ENCODE data around the gene CCDC12.

CCDC12 gene

DNA sequence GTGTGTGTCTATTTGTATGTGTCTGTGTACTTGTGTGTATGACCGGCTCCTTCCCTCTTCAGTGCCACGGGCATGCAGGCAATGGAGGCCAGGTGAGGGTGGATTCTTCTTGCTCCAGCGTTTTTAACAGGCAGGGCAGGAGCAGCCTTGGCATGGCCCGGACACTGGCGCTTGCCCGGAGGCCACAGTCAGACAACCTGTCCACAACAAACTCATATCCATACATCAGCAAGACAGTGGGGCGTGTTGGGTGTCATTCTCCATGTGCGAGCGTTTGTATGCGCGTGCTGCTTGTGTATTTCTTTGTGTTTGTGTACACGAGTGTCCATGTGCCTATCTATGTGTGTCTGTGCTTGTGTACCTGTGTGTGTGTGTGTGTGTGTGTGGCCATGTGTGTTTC lies 69.3 kb downstream of the CCDC12 start:
- Histone ChIP-seq H3K9ac (ENCODE audit: insufficient read length, low read depth) (no peak overlapping the region), H3K9me3 (ENCODE audit: insufficient read depth, low read length) (no peaks in the 10 kb centered on the region), H3K27me3 (ENCODE audit: insufficient read depth, insufficient read length) (no peaks in the 10 kb centered on the region), H3K36me3 (ENCODE audit: insufficient read depth, insufficient read length, low read length) (no peaks in the 10 kb centered on the region), H3K4me1 (ENCODE audit: insufficient read depth, insufficient read length) (peaks cover 22% of the 10 kb centered on the region), H3K4me3 (ENCODE audit: insufficient read length, low read depth) (no peak overlapping the region)
- no peak for TF ChIP-seq SUZ12 (IDR thresholded peaks at IDR 0.05; ENCODE audit: extremely low read depth, insufficient read depth, insufficient read length)
- no peak for TF ChIP-seq YY1 (IDR thresholded peaks at IDR 0.05; ENCODE audit: insufficient read depth, insufficient read length)
- no peak for TF ChIP-seq ZNF274 (IDR thresholded peaks at IDR 0.05; ENCODE audit: low read depth, low read length)
- no peak for DNase-seq (ENCODE audit: low read depth, low spot score)

GRCh38 chr3:46906471-46907058 lies 70.0 kb downstream of the CCDC12 start:
- no peak overlapping the region for H3K4me3 ChIP-seq (ENCODE audit: insufficient read length, low read depth)
- H3K27me3 ChIP-seq (ENCODE audit: insufficient read depth, insufficient read length): no peaks in the 10 kb centered on the region
- no peaks in the 10 kb centered on the region for H3K9me3 ChIP-seq (ENCODE audit: insufficient read depth, low read length)
- peaks cover 22% of the 10 kb centered on the region for H3K4me1 ChIP-seq (ENCODE audit: insufficient read depth, insufficient read length)
- no peak overlapping the region for H3K9ac ChIP-seq (ENCODE audit: insufficient read length, low read depth)
- TF ChIP-seq YY1 (IDR thresholded peaks at IDR 0.05; ENCODE audit: insufficient read depth, insufficient read length): no peak
- H3K36me3 ChIP-seq (ENCODE audit: insufficient read depth, insufficient read length, low read length): peaks cover 5% of the 10 kb centered on the region
- no peak for DNase-seq (ENCODE audit: low read depth, low spot score)

GRCh38 chr3:46905661-46906451 lies 70.7 kb downstream of the CCDC12 start:
- Histone ChIP-seq H3K9ac (ENCODE audit: insufficient read length, low read depth) (no peak overlapping the region), H3K4me3 (ENCODE audit: insufficient read length, low read depth) (no peak overlapping the region), H3K27me3 (ENCODE audit: insufficient read depth, insufficient read length) (no peaks in the 10 kb centered on the region)

DNA sequence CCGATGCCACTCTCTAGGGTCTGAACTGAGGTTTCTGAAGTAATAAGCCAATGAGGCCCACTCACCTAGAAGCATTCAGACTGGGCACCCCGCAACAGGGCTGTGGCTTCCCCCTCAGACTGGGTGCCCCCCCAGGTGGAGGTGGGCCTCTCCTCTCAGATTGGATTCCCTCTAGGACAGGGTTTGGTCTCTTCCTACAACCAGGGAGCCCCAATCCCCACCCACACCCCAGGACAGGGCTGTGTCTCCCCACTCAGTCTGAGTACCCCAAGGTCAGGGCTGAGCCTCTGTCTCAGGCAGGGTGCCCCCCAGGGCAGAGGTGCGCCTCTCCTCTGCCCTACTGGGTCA lies 71.4 kb downstream of the CCDC12 start:
- H3K9ac ChIP-seq (ENCODE audit: insufficient read length, low read depth): no peak overlapping the region
- no peak for TF ChIP-seq SUZ12 (IDR thresholded peaks at IDR 0.05; ENCODE audit: extremely low read depth, insufficient read depth, insufficient read length)
- no peak for TF ChIP-seq ZNF274 (IDR thresholded peaks at IDR 0.05; ENCODE audit: low read depth, low read length)
- TF ChIP-seq YY1 (IDR thresholded peaks at IDR 0.05; ENCODE audit: insufficient read depth, insufficient read length): no peak
- H3K36me3 ChIP-seq (ENCODE audit: insufficient read depth, insufficient read length, low read length): peaks cover 5% of the 10 kb centered on the region
- DNase-seq (ENCODE audit: low read depth, low spot score): no peak
- H3K9me3 ChIP-seq (ENCODE audit: insufficient read depth, low read length): no peaks in the 10 kb centered on the region
- peaks cover 22% of the 10 kb centered on the region for H3K4me1 ChIP-seq (ENCODE audit: insufficient read depth, insufficient read length)
- H3K27me3 ChIP-seq (ENCODE audit: insufficient read depth, insufficient read length): no peaks in the 10 kb centered on the region
- H3K4me3 ChIP-seq (ENCODE audit: insufficient read length, low read depth): no peak overlapping the region

More at GRCh38 chr3:46905661-46906451, 70.7 kb downstream of the CCDC12 start:
- TF ChIP-seq ZNF274 (IDR thresholded peaks at IDR 0.05; ENCODE audit: low read depth, low read length) (no peak), YY1 (IDR thresholded peaks at IDR 0.05; ENCODE audit: insufficient read depth, insufficient read length) (no peak), SUZ12 (IDR thresholded peaks at IDR 0.05; ENCODE audit: extremely low read depth, insufficient read depth, insufficient read length) (no peak)
- Histone ChIP-seq H3K4me1 (ENCODE audit: insufficient read depth, insufficient read length) (peaks cover 22% of the 10 kb centered on the region), H3K36me3 (ENCODE audit: insufficient read depth, insufficient read length, low read length) (peaks cover 5% of the 10 kb centered on the region), H3K9me3 (ENCODE audit: insufficient read depth, low read length) (no peaks in the 10 kb centered on the region)
- DNase-seq (ENCODE audit: low read depth, low spot score): no peak

DNA sequence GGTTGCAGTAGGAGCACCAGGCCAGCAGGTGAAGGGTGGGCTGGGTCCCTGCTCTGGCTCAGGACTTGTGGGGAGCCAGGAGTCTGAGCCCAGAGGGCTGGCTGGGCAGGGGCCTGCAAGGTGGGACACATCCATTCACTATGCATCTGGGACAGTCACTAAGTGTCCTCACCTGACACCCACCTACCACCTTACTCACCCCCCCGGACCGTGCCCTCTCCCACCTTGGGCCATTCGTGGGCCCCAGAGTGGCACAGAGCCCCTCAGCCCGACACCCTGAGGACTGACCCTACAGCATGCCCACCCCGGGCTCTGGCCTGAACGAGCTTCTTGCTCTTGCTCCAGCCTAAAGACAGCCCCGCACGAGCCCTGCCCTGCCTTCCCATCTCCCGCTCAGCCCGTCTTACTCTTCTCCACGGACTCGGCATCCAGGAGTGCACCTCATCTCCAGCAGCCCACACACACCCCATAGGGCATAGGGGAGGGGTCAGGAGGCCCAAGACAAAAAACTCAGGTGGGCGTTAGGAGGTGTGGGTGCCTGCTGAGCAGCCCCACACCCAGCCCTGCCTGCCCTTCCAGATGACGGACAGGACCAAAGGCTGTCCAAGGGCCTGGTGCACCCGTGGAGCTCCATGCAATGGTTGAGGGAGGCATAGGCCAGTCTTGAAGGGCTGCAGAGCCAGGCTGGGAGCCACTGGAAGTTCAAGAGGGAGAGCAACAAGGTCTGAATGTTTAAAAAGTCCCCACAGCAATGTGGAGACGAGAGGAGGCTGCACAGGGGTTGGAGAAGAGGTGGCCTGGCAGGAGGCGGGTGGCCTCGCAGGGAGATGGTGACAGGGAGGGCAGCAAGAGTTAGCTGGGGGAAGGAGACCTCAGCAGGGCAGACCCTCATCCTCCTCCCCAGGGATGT lies 72.0 kb downstream of the CCDC12 start:
- no peaks in the 10 kb centered on the region for H3K27me3 ChIP-seq (ENCODE audit: insufficient read depth, insufficient read length)
- TF ChIP-seq SUZ12 (IDR thresholded peaks at IDR 0.05; ENCODE audit: extremely low read depth, insufficient read depth, insufficient read length) (no peak), YY1 (IDR thresholded peaks at IDR 0.05; ENCODE audit: insufficient read depth, insufficient read length) (no peak), ZNF274 (IDR thresholded peaks at IDR 0.05; ENCODE audit: low read depth, low read length) (no peak)
- H3K36me3 ChIP-seq (ENCODE audit: insufficient read depth, insufficient read length, low read length): peaks cover 5% of the 10 kb centered on the region
- H3K9me3 ChIP-seq (ENCODE audit: insufficient read depth, low read length): no peaks in the 10 kb centered on the region
- no peak overlapping the region for H3K9ac ChIP-seq (ENCODE audit: insufficient read length, low read depth)
- no peak overlapping the region for H3K4me3 ChIP-seq (ENCODE audit: insufficient read length, low read depth)
- DNase-seq (ENCODE audit: low read depth, low spot score): no peak
- peaks cover 15% of the 10 kb centered on the region for H3K4me1 ChIP-seq (ENCODE audit: insufficient read depth, insufficient read length)

DNA sequence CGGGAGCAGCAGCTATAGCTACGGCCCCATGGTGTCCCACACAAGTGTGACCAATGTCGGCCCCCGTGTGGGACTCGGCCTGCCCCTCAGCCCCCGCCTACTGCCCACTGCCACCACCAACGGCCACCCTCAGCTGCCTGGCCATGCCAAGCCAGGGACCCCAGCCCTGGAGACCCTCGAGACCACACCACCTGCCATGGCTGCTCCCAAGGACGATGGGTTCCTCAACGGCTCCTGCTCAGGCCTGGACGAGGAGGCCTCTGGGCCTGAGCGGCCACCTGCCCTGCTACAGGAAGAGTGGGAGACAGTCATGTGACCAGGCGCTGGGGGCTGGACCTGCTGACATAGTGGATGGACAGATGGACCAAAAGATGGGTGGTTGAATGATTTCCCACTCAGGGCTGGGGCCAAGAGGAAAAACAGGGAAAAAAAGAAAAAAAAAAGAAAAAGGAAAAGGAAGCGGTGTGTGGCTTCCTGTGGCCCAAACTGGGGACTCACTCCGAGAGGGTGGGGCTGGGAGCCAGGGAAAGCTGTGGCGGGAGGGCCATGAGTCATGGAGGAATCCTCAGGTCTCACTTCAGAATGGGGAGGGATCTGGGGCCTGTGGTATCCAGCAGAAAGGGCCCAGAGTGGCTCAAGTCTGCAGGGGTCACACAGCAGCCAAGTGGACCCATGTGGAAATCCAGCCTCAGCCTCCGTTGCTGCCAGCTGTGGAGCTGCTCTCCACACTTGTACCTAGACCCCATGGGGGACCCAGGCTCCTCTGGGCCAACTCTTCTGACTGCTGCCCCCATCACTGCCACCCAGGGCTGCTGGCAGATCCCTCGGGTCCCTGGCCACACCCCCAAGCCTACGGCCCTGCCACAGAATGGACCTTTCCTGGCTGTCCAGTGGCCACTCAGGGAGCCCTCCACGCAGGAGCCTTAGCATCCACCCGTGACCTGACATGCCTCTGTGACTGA lies 72.9 kb downstream of the CCDC12 start:
- Histone ChIP-seq H3K36me3 (ENCODE audit: insufficient read depth, insufficient read length, low read length) (peaks cover 5% of the 10 kb centered on the region), H3K9me3 (ENCODE audit: insufficient read depth, low read length) (no peaks in the 10 kb centered on the region), H3K4me1 (ENCODE audit: insufficient read depth, insufficient read length) (peaks cover 10% of the 10 kb centered on the region), H3K27me3 (ENCODE audit: insufficient read depth, insufficient read length) (no peaks in the 10 kb centered on the region), H3K9ac (ENCODE audit: insufficient read length, low read depth) (peak overlapping the region; percentile 5), H3K4me3 (ENCODE audit: insufficient read length, low read depth) (no peak overlapping the region)
- no peak for DNase-seq (ENCODE audit: low read depth, low spot score)
- TF ChIP-seq YY1 (IDR thresholded peaks at IDR 0.05; ENCODE audit: insufficient read depth, insufficient read length) (no peak), SUZ12 (IDR thresholded peaks at IDR 0.05; ENCODE audit: extremely low read depth, insufficient read depth, insufficient read length) (no peak), ZNF274 (IDR thresholded peaks at IDR 0.05; ENCODE audit: low read depth, low read length) (no peak)

Data from NT2/D1 (cell line).